Measurements from ENCODE around the gene HNRNPA1.
"Not testable (repeated sequence)": the region's sequence is repeated elsewhere in the genome, so short reads cannot be mapped to it uniquely, and the experiment has no call there.

HNRNPA1 gene

DNA sequence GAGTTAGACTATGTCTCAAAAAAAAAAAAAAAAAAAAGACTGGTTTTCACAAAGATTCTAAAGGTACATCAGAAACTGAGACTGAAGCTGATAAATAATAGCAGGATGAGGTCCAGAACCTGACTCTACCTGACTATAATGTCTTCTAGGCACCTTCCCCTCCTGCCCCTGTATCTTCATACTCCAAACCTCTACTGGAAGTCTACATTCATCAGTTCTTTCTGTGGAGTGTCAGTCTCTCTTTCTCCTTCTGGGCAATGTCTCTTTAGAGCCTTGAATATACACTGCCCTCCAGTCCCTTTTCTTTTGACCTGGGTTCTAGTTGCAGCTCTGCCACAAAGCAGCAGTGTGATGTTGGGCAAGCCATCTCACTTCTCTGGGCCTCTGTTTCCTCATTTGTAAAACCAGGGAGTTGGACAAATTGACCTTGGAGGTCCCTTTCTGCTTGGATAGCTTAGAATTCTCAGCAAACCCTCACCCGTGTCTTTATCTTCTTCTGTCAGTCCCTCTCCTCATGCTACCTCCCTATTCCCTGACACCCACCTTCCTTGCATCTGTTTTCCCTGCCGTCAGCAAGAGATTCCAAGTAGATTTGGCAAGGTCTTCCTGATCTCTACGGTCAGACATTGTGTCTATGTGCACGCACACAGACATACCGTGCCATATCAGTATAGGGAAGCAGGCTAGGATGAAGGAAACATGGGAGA lies 16.0 kb downstream of the HNRNPA1 start:
- in situ Hi-C loops (cut with HindIII; ENCODE audit: low sequenced_read_pairs) = no loop called here

DNA sequence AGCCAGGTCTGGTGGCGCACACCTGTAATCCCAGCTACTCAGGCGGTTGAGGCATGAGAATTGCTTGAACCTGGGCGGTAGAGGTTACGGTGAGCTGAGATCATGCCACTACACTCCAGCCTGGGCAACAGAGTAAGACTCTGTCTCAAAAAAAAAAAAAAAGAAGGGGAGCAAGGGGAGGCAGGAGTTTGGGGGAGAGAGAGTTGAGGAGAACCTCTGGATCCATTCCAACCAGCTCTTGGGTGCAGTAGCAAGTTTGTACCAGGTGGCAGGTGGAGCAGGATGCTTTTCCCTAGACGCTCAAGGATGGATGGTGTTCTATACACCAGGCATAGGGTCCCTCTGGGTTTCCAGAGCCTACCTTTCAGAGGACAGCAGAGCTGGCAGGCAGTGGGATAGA lies 18.4 kb downstream of the HNRNPA1 start:
- in situ Hi-C loops (cut with HindIII; ENCODE audit: low sequenced_read_pairs) = no loop called here

GRCh38 chr12:54299515-54300224 lies 19.1 kb downstream of the HNRNPA1 start:
- in situ Hi-C loops (cut with HindIII; ENCODE audit: low sequenced_read_pairs) = no loop called here

GRCh38 chr12:54300225-54300731 lies 19.8 kb downstream of the HNRNPA1 start:
- in situ Hi-C loops (cut with HindIII; ENCODE audit: low sequenced_read_pairs) = no loop called here

- in situ Hi-C loops (cut with HindIII; ENCODE audit: low sequenced_read_pairs) = no loop called here
These were observed 20.4 kb downstream of the HNRNPA1 start, which contains the start of gene NFE2 for GRCh38 chr12:54300732-54301427. Gene NFE2, minus strand, starts transcription at chr12:54301015. Its CDS starts 5,767 bp downstream, at chr12:54295248.

GRCh38 chr12:54301428-54302048 lies 21.0 kb downstream of the HNRNPA1 start:
- in situ Hi-C loops (cut with HindIII; ENCODE audit: low sequenced_read_pairs) = no loop called here

DNA sequence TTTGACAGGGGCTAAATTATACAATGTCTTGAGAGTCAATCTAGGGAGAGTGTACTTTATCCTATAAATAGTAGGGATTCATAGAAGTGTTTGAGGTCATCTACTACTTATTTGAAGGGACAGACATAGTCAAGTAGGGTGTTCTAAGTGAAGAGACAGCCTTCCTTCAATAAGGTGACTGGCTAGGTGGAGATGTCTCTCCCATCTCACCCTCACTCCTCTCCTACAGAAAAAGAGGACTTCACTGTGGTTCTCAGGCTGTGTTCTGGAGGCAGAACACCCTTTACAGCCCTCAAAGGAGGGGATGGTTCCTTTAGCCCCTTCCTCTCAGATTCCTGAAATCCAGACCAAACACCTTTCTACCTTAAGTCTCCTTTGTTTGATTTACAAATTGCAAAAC lies 23.1 kb downstream of the HNRNPA1 start:
- in situ Hi-C loops (cut with HindIII; ENCODE audit: low sequenced_read_pairs) = no loop called here

DNA sequence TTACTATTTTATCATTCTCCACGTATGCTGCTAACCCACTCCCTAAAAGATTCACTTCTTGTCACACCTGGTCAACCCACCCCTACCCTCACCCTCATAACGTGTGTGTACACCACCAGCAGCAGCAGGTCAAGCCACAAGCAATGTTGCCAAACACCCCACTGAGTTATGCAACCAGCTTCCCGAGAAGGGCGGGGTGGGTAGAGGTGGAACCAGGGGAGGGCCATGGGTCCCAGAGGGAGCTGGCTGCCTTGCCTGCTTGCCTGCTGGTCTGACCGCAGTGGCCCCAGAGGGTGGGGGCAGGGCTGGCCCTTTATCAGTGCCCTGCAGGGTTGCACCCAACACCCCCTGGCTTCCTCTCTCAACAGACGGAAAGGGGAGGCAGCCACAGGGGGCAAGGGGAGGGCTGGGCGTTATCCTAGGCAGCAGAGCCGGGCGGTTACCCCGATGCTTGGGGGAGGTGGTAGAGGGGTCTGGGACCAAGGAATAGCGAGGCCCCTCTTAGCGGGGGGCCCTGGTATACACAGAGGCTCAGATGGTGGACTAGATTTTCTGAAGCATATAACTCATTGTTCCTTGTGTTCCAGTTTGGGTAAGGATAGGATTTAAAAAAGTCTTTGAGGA lies 23.8 kb downstream of the HNRNPA1 start:
- in situ Hi-C loops (cut with HindIII; ENCODE audit: low sequenced_read_pairs) = no loop called here

DNA sequence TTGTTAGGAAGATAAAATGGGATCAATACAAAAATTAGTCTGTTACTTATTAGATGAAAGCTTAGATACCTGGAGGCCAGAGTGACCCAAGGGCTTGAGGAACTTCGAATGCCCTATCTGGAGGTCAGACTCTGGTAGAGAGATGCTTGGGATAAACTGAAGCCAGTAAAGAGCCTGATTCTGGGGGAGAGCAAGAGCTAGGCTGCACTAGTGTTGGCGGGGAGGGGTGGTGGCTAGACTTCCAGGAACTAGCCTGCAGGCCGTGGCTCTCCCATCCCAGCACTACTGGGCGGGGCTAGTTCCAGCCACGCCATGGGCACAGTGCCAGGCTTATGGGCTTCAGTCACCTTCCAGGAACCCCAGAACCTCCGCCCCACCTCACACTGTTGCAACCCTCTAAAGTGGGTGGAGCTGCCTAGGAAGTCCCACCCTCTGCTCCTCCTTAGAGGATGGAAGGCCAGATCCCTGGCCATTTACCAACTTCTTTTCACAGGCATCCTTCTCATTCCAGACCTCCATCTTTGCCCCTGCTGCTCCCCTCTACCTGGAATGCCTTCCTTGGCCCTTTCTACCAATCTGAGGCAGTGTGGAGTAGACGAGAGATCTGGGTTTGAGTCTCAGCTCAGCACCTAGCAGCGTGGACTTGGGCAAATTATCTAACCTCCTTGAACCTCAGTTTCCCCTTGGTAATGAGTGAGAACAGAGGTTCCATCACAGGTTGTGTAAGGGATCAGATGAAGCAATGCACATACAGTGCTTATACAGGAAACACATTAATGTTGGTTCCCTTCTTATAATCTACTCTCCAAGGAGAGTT lies 26.6 kb downstream of the HNRNPA1 start:
- in situ Hi-C loops (cut with HindIII; ENCODE audit: low sequenced_read_pairs) = no loop called here

GRCh38 chr12:54311051-54311450 lies 30.5 kb downstream of the HNRNPA1 start:
- in situ Hi-C loops (cut with HindIII; ENCODE audit: low sequenced_read_pairs) = no loop called here

- in situ Hi-C loops (cut with HindIII; ENCODE audit: low sequenced_read_pairs) = not testable (repeated sequence)
These were observed 31.8 kb downstream of the HNRNPA1 start for GRCh38 chr12:54312309-54312708.

- in situ Hi-C loops (cut with HindIII; ENCODE audit: low sequenced_read_pairs) = no loop called here
These were observed 40.8 kb downstream of the HNRNPA1 start for GRCh38 chr12:54321363-54321762.

DNA sequence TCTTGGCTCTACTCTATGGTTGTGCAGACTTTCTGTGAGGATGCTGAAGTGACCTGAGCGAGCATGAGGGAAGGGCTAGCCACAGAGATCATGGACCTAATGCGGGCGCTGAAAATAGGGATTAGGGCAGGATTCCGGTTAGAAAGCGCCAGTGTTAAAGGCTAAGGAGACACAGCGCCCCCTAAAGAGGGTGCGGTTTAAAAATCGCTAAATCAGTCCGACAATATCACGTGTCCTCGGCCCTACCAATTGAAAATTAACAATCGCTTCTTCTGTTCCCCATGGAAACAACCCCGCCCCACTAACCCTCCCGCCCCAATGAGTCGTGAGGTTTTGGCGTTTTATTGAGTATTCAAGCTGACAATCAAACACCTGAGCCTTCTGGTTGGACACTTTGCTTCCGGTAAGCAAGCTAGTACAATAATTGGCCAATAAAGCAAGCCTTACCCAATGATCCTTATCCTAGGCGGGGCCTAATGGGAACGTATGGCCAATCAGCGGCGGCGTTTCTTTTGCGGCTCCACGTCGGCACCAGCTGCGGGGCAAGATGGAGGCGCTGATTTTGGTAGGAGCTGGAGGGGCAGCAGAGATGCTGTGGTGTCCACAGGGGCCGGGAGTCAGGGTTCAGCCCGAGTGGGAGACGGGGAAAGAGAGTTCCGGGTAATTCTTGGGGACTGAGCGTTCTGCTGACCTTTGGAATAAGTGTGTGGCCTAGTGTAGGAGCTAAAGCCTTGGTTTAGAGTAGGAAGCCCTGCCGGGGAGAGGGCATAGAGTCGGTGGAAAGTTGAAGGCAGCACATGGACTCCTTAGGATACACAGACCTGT lies 44.3 kb downstream of the HNRNPA1 start, which contains the start of gene COPZ1:
Gene COPZ1 (plus strand): TSS at position 515 of the 825 bp plus-strand sequence. CDS start 33 bp downstream, at position 548.
- in situ Hi-C loops (cut with HindIII; ENCODE audit: low sequenced_read_pairs) = loop anchor here (5.0 kb wide), 1 partner anchor 33 kb away; no protein-coding TSS in a partner anchor

GRCh38 chr12:54325442-54326109 lies 45.0 kb downstream of the HNRNPA1 start:
- in situ Hi-C loops (cut with HindIII; ENCODE audit: low sequenced_read_pairs) = loop anchor here (5.0 kb wide), 1 partner anchor 33 kb away; no protein-coding TSS in a partner anchor

DNA sequence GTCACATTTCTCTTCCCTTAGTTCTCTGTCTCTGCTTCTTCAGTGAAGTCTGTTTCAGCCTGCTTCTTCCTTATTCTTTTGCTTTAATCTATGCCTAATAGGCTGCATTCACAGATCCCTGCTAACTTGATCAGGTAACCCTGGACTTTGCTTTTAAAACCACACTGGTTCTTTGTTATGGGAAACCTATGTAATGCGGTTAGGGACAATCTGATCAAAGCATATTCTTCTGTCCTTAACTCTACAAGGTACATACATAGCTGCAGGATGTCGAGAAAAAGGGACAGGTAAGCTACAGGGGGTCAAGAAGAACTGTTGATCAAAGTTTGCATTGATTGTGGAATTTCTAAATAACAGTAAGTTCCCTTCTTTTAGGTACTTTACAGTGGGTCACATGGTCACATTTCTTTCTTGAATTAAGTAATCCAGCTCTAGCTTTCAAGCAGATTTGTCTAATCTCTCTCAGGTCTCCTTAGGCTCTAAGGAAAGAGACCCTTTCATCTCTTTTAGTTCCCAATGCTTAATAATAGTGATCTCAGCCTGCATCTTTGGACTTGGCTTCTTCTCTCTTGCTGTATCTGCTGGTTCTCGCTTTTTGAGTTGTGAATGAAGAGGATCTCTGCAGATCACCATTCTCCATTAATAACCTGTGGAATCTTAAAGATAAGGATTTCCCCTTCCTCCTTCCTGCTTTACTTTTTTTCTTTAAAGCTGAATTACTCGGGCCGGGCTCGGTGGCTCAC lies 48.2 kb downstream of the HNRNPA1 start:
- in situ Hi-C loops (cut with HindIII; ENCODE audit: low sequenced_read_pairs) = loop anchor here (5.0 kb wide), 1 partner anchor 36 kb away; no protein-coding TSS in a partner anchor

DNA sequence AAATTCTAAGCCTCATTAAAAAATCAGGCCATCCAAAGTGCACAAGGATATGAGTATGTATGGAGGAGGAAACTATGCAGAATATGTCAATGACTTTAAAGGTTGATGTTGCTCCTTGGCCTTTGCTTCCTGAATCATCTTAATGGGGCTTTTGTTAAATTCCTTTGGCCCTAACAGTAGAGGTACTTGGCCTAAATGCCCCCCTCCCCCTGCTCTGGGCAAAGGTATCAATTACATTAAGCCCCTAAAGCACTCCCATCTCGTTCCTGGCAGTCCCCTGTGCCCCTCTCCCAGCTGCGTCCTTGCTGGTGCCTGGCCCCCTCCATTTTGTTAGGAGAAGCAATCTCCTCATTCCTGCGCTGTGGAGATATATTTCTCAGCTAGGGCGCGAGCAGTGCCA lies 49.2 kb downstream of the HNRNPA1 start:
- in situ Hi-C loops (cut with HindIII; ENCODE audit: low sequenced_read_pairs) = loop anchor here (5.0 kb wide), 1 partner anchor 37 kb away; no protein-coding TSS in a partner anchor

- in situ Hi-C loops (cut with HindIII; ENCODE audit: low sequenced_read_pairs) = no loop called here
These were observed 49.9 kb downstream of the HNRNPA1 start for GRCh38 chr12:54330442-54330841.

Data from endothelial cell of hepatic sinusoid (primary cell).